SK-N-SH (cell line): ENCODE results near the gene OR1J2. TPM values are rescaled to one million over a fixed set of nuclear protein-coding genes. Genes with fewer than 3 reads are reported as not detected.
"Not testable (repeated sequence)": the region's sequence is repeated elsewhere in the genome, so short reads cannot be mapped to it uniquely, and the experiment has no call there.

Experiments used
- CTCF ChIA-PET: fragments of 300-600, 350-600 bp; formaldehyde crosslinking; extraction: SDS; loops from one replicate; lab custom pipeline; 2021; lab: Yijun Ruan, JAX
- POLR2A ChIA-PET: fragments of 350-600 bp; sonication (Branson Sonifier 250); formaldehyde crosslinking; extraction: SDS; loops from one replicate; lab custom pipeline; 2020; ENCODE audit warnings: antibody characterized with exemption, inconsistent platforms; lab: Yijun Ruan, JAX
- DNase-seq: peaks from one replicate; pipeline ENCODE4 v3.0.0; 2012
- H2AFZ ChIP-seq: fragments of 200-600 bp; sonication (generic); 2 replicates; pipeline ENCODE4 v1.8.1; 2016; ENCODE audit warnings: antibody characterized with exemption, mild to moderate bottlenecking, low read depth
- H3F3A ChIP-seq: fragments of 200-600 bp; sonication (generic); replicated peaks from 2 replicates; pipeline ENCODE3; 2016; ENCODE audit warnings: antibody characterized with exemption, mild to moderate bottlenecking; ENCODE audit not compliant: insufficient read depth
- H3K27ac ChIP-seq, 2 experiments: fragments of 200-500 bp in 1 of 2; fragments of 200-600 bp in 1 of 2; sonication (Bioruptor generic) in 1 of 2; sonication (generic), shearing (Covaris generic) in 1 of 2; 2 replicates each; pipeline versions ENCODE4 v1.5.1 to v1.6.1; 2014 to 2016; ENCODE audit warnings: low read depth in 2 of 2, inconsistent platforms in 1 of 2, low read length in 1 of 2, mild to moderate bottlenecking in 1 of 2, mixed read lengths in 1 of 2
- H3K27me3 ChIP-seq: fragments of 200-600 bp; sonication (generic), shearing (Covaris generic); 2 replicates; pipeline ENCODE4 v1.6.1; 2016; ENCODE audit warnings: mixed run types; ENCODE audit not compliant: insufficient read depth
- H3K36me3 ChIP-seq, 2 experiments: fragments of 200-500 bp in 1 of 2; fragments of 200-600 bp in 1 of 2; sonication (Bioruptor generic) in 1 of 2; sonication (generic) in 1 of 2; replicated peaks in 1 of 2; 2 replicates each; pipeline versions ENCODE3 to v1.5.1; 2014 to 2016; ENCODE audit warnings: low read length in 1 of 2, mild to moderate bottlenecking in 1 of 2; ENCODE audit not compliant: insufficient read depth in 2 of 2, control insufficient read depth in 1 of 2
- H3K4me1 ChIP-seq, 2 experiments: fragments of 200-500 bp in 1 of 2; fragments of 200-600 bp in 1 of 2; sonication (Bioruptor generic) in 1 of 2; sonication (generic), shearing (Covaris generic) in 1 of 2; 2 replicates each; pipeline versions ENCODE4 v1.5.1 to v1.6.1; 2014 to 2016; ENCODE audit warnings: low read depth in 1 of 2, low read length in 1 of 2, mixed run types in 1 of 2; ENCODE audit not compliant: insufficient read depth in 2 of 2, control insufficient read depth in 1 of 2
- H3K4me2 ChIP-seq: fragments of 200-600 bp; sonication (generic), shearing (Covaris generic); 2 replicates; pipeline ENCODE4 v1.6.1; 2017; ENCODE audit warnings: mixed run types
- H3K4me3 ChIP-seq, 2 experiments: fragments of 200-500 bp in 1 of 2; fragments of 200-600 bp in 1 of 2; sonication (Bioruptor generic) in 1 of 2; sonication (generic), shearing (Covaris generic) in 1 of 2; 2 replicates each; pipeline versions ENCODE4 v1.5.1 to v1.8.1; 2014 to 2016; ENCODE audit warnings: low read depth in 2 of 2, inconsistent platforms in 1 of 2, low read length in 1 of 2, mild to moderate bottlenecking in 1 of 2, mixed read lengths in 1 of 2, moderate library complexity in 1 of 2
- H3K79me2 ChIP-seq: fragments of 200-600 bp; sonication (generic); 2 replicates; pipeline ENCODE4 v1.8.1; 2017; ENCODE audit warnings: mild to moderate bottlenecking; ENCODE audit not compliant: insufficient read depth
- H3K9ac ChIP-seq: fragments of 200-600 bp; sonication (generic); 2 replicates; pipeline ENCODE4 v1.6.1; 2017; ENCODE audit warnings: mixed run types
- H3K9me2 ChIP-seq: fragments of 200-600 bp; sonication (generic); 2 replicates; pipeline ENCODE4 v1.6.1; 2017; ENCODE audit warnings: mixed run types
- H3K9me3 ChIP-seq: fragments of 200-600 bp; sonication (generic); 2 replicates; pipeline ENCODE4 v1.6.1; 2017; ENCODE audit warnings: mixed run types, mild to moderate bottlenecking, moderate library complexity
- H4K20me1 ChIP-seq: fragments of 200-600 bp; sonication (generic); 2 replicates; pipeline ENCODE4 v1.6.1; 2017; ENCODE audit warnings: mild to moderate bottlenecking, mixed run types; ENCODE audit not compliant: insufficient read depth
- EP300 ChIP-seq, 2 experiments: IDR thresholded peaks; 2 replicates each; pipeline versions ENCODE4 v1.4.0 to v1.6.1; 2012; ENCODE audit warnings: borderline replicate concordance in 1 of 2, low read depth in 1 of 2, low read length in 1 of 2
- EZH2phosphoT487 ChIP-seq: fragments of 200-600 bp; sonication (generic); IDR thresholded peaks from 2 replicates; pipeline ENCODE4 v1.6.1; 2017; ENCODE audit warnings: low read depth, mixed run types, mild to moderate bottlenecking, antibody characterized with exemption, moderate library complexity, borderline replicate concordance
- FOXM1 ChIP-seq: IDR thresholded peaks from 2 replicates; pipeline ENCODE4 v1.4.0; 2012; ENCODE audit warnings: low read depth, mild to moderate bottlenecking
- GATA2 ChIP-seq: sonication (generic); formaldehyde crosslinking; IDR thresholded peaks from 2 replicates; pipeline ENCODE4 v1.5.0; 2020; ENCODE audit warnings: mild to moderate bottlenecking, missing genetic modification reagents
- JUND ChIP-seq: IDR thresholded peaks from 2 replicates; pipeline ENCODE4 v1.4.0; 2012
- MAX ChIP-seq: IDR thresholded peaks from 2 replicates; pipeline ENCODE4 v1.4.0; 2012; ENCODE audit warnings: low read depth
- NRF1 ChIP-seq: IDR thresholded peaks from 2 replicates; pipeline ENCODE4 v1.6.1; 2012; ENCODE audit warnings: low read depth, mild to moderate bottlenecking, low read length
- RCOR1 ChIP-seq: fragments of 150-350 bp; IDR thresholded peaks from 2 replicates; pipeline ENCODE4 v1.6.1; 2017; ENCODE audit warnings: antibody characterized with exemption, low read length
- REST ChIP-seq: IDR thresholded peaks from 2 replicates; pipeline ENCODE4 v1.6.1; 2012; ENCODE audit warnings: mild to moderate bottlenecking, low read depth, low read length, moderate library complexity
- TEAD4 ChIP-seq: IDR thresholded peaks from 2 replicates; pipeline ENCODE4 v1.4.0; 2012; ENCODE audit warnings: mild to moderate bottlenecking, borderline replicate concordance; ENCODE audit not compliant: insufficient read depth
- YY1 ChIP-seq: IDR thresholded peaks from 2 replicates; pipeline ENCODE4 v1.4.0; 2012; ENCODE audit warnings: low read depth, mild to moderate bottlenecking
- ZBTB33 ChIP-seq: IDR thresholded peaks from 2 replicates; pipeline ENCODE4 v1.4.0; 2012; ENCODE audit warnings: low read depth, borderline replicate concordance
- whole genome bisulfite sequencing: methylation state at CpG from one replicate; pipeline ENCODE4 v1.1.6; 2017; ENCODE audit warnings: low lambda C conversion rate; 5-methylcytosine and 5-hydroxymethylcytosine counted together
- polyA plus RNA-seq, 3 experiments: library from polyadenylated mRNA; depleted of rRNA; stranded (reverse); fragments of >200 nt; gene quantifications; 2 replicates each; pipeline ENCODE4 v1.2.3, GENCODE V29; 2012

The OR1J2 gene
- polyA plus RNA-seq, 1 of the 3 experiments (the other 2 are of a cell fraction) = not detected

- no peak within 1 kb of the TSS for H3K4me2 ChIP-seq
- no peaks in the 10 kb centered on the region for H3K4me1 ChIP-seq
- no peaks in the 10 kb centered on the region for H3K79me2 ChIP-seq
- no peak within 1 kb of the TSS for H2AFZ ChIP-seq
- POLR2A ChIA-PET = no interaction called here
- 7% methylated on average over 3 of the region's 3 CpGs for WGBS
- no peaks in the 10 kb centered on the region for H3K9me2 ChIP-seq
- no peak within 1 kb of the TSS for H3K4me3 ChIP-seq
- no peak for DNase-seq
- no peak for TF ChIP-seq REST
- no peak for TF ChIP-seq JUND
- TF ChIP-seq EP300 (IDR thresholded peaks at IDR 0.05; ENCODE audit: borderline replicate concordance in 1 of 2, low read depth in 1 of 2, low read length in 1 of 2) = no peak
- TF ChIP-seq YY1 = no peak
- no peak for TF ChIP-seq FOXM1
- no peak for TF ChIP-seq RCOR1
- no peak for TF ChIP-seq EZH2phosphoT487
- no peak for TF ChIP-seq MAX
- no peak for TF ChIP-seq ZBTB33
- TF ChIP-seq TEAD4 = no peak
- TF ChIP-seq GATA2 (CRISPR knock-in tag) = no peak
- no peak for TF ChIP-seq NRF1
- H3K27ac ChIP-seq = no peak within 1 kb of the TSS
- H3F3A ChIP-seq = no peaks in the 10 kb centered on the region
- no peaks in the 10 kb centered on the region for H3K9me3 ChIP-seq
- no peaks in the 10 kb centered on the region for H4K20me1 ChIP-seq
- CTCF ChIA-PET = interaction anchor here (1.4 kb wide), 1 partner anchor 29 kb away, joined by 4 read pairs; no protein-coding TSS in a partner anchor
- no peaks in the 10 kb centered on the region for H3K36me3 ChIP-seq
- peaks cover 8% of the 10 kb centered on the region for H3K27me3 ChIP-seq
- H3K9ac ChIP-seq = no peak within 1 kb of the TSS
Observed at GRCh38 chr9:122527193-122527592, 16.6 kb downstream of the OR1J2 start, which contains the start of gene OR1N1. TSS of gene OR1N1 (minus strand) at chr9:122527293. CDS start at chr9:122527293, 0 bp downstream.

GRCh38 chr9:122531157-122531556 is 20.6 kb downstream of the OR1J2 start:
- H3K4me3 ChIP-seq, H2AFZ ChIP-seq, H3K4me2 ChIP-seq, H3K9ac ChIP-seq, H3K4me1 ChIP-seq, H3F3A ChIP-seq, POLR2A ChIA-PET, H3K9me2 ChIP-seq, DNase-seq, H4K20me1 ChIP-seq, H3K79me2 ChIP-seq, H3K27ac ChIP-seq, H3K36me3 ChIP-seq, H3K9me3 ChIP-seq: not testable (repeated sequence)
- H3K27me3 ChIP-seq = peaks cover 17% of the 10 kb centered on the region
- WGBS = 53% methylated on average over 4 of the region's 4 CpGs
- CTCF ChIA-PET = interaction anchor here (0.8 kb wide), 1 partner anchor 33 kb away, joined by 3 read pairs; no protein-coding TSS in a partner anchor
